Measurements from ENCODE around the gene SNTA1. TPM values are rescaled to one million over a fixed set of nuclear protein-coding genes. Genes with fewer than 3 reads are reported as not detected.

The SNTA1 gene
- 8.7 to 12.9 TPM (median 10.8 TPM) in 5 replicates for total RNA-seq (2022; extraction: Qiagen RNA extraction)

DNA sequence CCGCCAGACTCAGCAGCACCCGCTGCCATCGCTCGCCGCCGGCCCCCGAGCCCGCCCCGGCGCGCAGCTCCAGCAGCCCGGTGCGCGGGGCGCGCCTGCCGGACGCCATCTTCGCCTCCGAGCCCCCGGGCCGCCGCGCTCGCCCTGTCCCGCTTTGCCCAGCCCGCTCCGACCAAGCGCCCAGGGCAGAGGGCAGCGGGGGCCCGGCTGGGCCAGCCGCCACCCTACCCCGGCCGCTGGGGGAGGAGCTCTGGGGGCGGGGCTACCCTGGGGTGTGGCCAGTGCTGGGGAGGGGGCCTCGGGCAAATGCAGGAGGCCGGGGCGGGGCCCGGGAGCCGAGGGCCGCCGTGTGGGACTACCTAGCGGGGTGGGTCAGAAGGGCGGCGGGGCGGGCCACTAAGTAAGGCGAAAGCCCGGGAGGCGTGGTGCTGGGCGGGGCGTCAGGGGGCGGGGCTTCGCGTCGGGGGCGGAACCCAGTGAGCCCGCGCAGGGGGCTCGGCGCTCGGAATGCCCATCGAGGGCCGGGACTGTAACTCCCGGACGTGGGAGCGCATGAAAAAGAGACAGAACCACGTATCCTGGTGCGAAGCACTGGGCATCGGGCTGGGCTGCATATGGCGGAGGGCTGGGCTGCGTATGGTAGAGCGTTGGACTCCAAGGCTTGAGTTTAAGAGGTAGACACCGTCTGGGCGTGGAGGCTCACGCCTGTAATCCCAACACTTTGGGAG, at the start of gene SNTA1:
Gene SNTA1, minus strand, starts transcription at position 252 of the 728 bp plus-strand sequence. Its CDS starts 143 bp downstream, at position 109.

GRCh38 chr20:33490023-33490933, 46.7 kb upstream of the SNTA1 start, which contains the start of gene CBFA2T2:
CBFA2T2 (plus strand) TSS chr20:33490096; CDS start chr20:33490268, 172 bp downstream.

DNA sequence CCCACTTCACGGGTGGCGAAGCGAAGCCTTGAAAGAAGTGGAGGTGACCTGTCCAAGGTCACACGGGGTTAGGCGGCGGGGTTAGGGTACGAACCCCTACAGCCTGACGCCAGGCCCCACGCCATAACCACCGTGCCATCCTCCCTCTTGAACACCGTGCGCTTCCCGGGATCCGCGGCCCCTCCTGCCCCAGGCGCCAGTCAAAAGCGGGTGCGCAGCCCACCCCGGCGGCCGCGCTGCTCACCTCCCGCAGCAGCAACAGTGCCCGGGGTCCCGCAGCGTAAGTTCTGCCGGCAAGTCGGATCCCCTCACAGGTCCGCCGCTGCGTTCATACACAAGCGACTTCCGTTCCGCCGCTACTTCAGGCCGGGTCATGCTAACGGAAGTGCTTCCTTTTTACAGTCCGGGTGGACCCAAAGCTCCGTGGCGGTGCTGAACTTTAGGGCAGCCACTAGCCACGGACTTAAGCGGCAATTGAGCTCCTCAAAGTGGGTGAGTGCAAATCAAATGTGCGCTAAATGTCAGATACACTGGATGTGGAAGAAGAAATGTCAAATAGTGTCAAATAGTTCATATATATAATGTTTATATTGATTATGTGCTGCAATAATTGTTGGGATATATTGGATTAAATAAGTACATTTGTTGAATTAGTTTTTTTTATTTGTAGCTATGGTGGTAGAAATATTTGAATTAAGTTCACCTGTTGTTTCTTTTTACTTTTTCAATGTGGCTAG, 42.2 kb downstream of the SNTA1 start, which contains the start of gene CDK5RAP1:
Gene CDK5RAP1, minus strand, starts transcription at position 336 of the 737 bp plus-strand sequence. CDS start 4,455 bp downstream, outside the sequence.

Other genes with a start within 250 kb of the SNTA1 start
- gene BPIFA3, start 226.4 kb downstream of the SNTA1 start, total RNA-seq (2022; extraction: Qiagen RNA extraction), result not detected in 5 replicates
- gene BPIFA1, start 207.8 kb downstream of the SNTA1 start, total RNA-seq (2022; extraction: Qiagen RNA extraction), result not detected in 5 replicates
- gene BPIFB1, start 160.5 kb downstream of the SNTA1 start, total RNA-seq (2022; extraction: Qiagen RNA extraction), result 0.07 to 0.22 TPM (median 0.14 TPM) in 3 of 5 replicates, not detected in the others
- gene CDK5RAP1, start 42.2 kb downstream of the SNTA1 start, total RNA-seq (2022; extraction: Qiagen RNA extraction), result 30.3 to 33.8 TPM (median 32.4 TPM) in 5 replicates
- 4.3 to 7.2 TPM (median 6.2 TPM) in 5 replicates for gene CBFA2T2, start 46.3 kb upstream of the SNTA1 start, total RNA-seq (2022; extraction: Qiagen RNA extraction)
- gene C20orf144, start 218.6 kb upstream of the SNTA1 start, total RNA-seq (2022; extraction: Qiagen RNA extraction), result 0.08 to 0.13 TPM (median 0.10 TPM) in 4 of 5 replicates, not detected in the other
- gene ACTL10, start 223.2 kb upstream of the SNTA1 start, total RNA-seq (2022; extraction: Qiagen RNA extraction), result 0.05 TPM in 1 of 5 replicates, not detected in the others
- gene NECAB3, start 230.7 kb upstream of the SNTA1 start, total RNA-seq (2022; extraction: Qiagen RNA extraction), result 11.1 to 15.5 TPM (median 14.1 TPM) in 5 replicates
- 22.0 to 33.5 TPM (median 30.9 TPM) in 5 replicates for gene E2F1, start 242.6 kb upstream of the SNTA1 start, total RNA-seq (2022; extraction: Qiagen RNA extraction)